HepG2 (cell line): ENCODE measurements around the gene CDK17. TPM values are rescaled to one million over a fixed set of nuclear protein-coding genes. Genes with fewer than 3 reads are reported as not detected.

Experiments used
- CREM ChIP-seq, 2 experiments: sonication (generic) in 1 of 2; formaldehyde crosslinking in 1 of 2; IDR thresholded peaks; 2 replicates each; pipeline versions ENCODE4 v1.4.0 to v1.6.1; 2016 to 2020; ENCODE audit warnings: antibody characterized with exemption in 1 of 2, mild to moderate bottlenecking in 1 of 2, missing genetic modification reagents in 1 of 2
- DDIT3 ChIP-seq: sonication (generic); formaldehyde crosslinking; IDR thresholded peaks from 2 replicates; pipeline ENCODE4 v1.4.0; 2020; ENCODE audit warnings: mild to moderate bottlenecking, missing genetic modification reagents
- ELF3 ChIP-seq: IDR thresholded peaks from 2 replicates; pipeline ENCODE4 v1.6.1; 2016; ENCODE audit warnings: missing genetic modification reagents, missing compliant biosample characterization
- FOXJ3 ChIP-seq: sonication (generic); formaldehyde crosslinking; IDR thresholded peaks from 2 replicates; pipeline ENCODE4 v1.4.0; 2020; ENCODE audit warnings: missing genetic modification reagents, mild to moderate bottlenecking, borderline replicate concordance
- HNRNPL ChIP-seq: fragments of 200-400 bp; formaldehyde crosslinking; IDR thresholded peaks from 2 replicates; pipeline ENCODE4 v1.6.1; 2017; ENCODE audit warnings: mild to moderate bottlenecking, low read depth, low read length
- KLF11 ChIP-seq: IDR thresholded peaks from 2 replicates; pipeline ENCODE4 v1.6.1; 2016; ENCODE audit warnings: missing compliant biosample characterization
- KMT2B ChIP-seq: IDR thresholded peaks from 2 replicates; pipeline ENCODE4 v1.6.1; 2016; ENCODE audit warnings: missing genetic modification reagents, missing compliant biosample characterization
- NFRKB ChIP-seq: fragments of 450-650 bp; IDR thresholded peaks from 2 replicates; pipeline ENCODE4 v1.6.1; 2017
- NR2F2 ChIP-seq: IDR thresholded peaks from 2 replicates; pipeline ENCODE4 v1.6.1; 2012; ENCODE audit warnings: low read depth, inconsistent platforms, borderline replicate concordance
- NR3C1 ChIP-seq: sonication (generic); formaldehyde crosslinking; IDR thresholded peaks from 2 replicates; pipeline ENCODE4 v1.4.0; 2020; ENCODE audit warnings: missing genetic modification reagents
- NRL ChIP-seq: sonication (generic); formaldehyde crosslinking; IDR thresholded peaks from 2 replicates; pipeline ENCODE4 v1.5.0; 2020; ENCODE audit warnings: missing genetic modification reagents, mild to moderate bottlenecking, moderate library complexity, borderline replicate concordance
- PATZ1 ChIP-seq: sonication (generic); formaldehyde crosslinking; IDR thresholded peaks from 2 replicates; pipeline ENCODE4 v1.4.0; 2020; ENCODE audit warnings: missing genetic modification reagents
- PBX2 ChIP-seq: IDR thresholded peaks from 2 replicates; pipeline ENCODE4 v1.6.1; 2016; ENCODE audit warnings: control low read depth
- PHF20 ChIP-seq: sonication (generic); formaldehyde crosslinking; IDR thresholded peaks from 2 replicates; pipeline ENCODE4 v1.5.0; 2020; ENCODE audit warnings: mild to moderate bottlenecking, missing genetic modification reagents
- SOX6 ChIP-seq, 2 experiments: fragments of 450-650 bp in 1 of 2; sonication (generic) in 1 of 2; formaldehyde crosslinking in 1 of 2; IDR thresholded peaks; 2 replicates each; pipeline versions ENCODE4 v1.4.0 to v1.6.1; 2017 to 2020; ENCODE audit warnings: antibody characterized with exemption in 1 of 2, mild to moderate bottlenecking in 1 of 2, missing genetic modification reagents in 1 of 2
- SPEN ChIP-seq: sonication (generic); formaldehyde crosslinking; IDR thresholded peaks from 2 replicates; pipeline ENCODE4 v1.5.1; 2020; ENCODE audit warnings: low read depth, mild to moderate bottlenecking, missing genetic modification reagents
- TAF1 ChIP-seq: sonication (generic); formaldehyde crosslinking; IDR thresholded peaks from 2 replicates; pipeline ENCODE4 v1.4.0; 2020; ENCODE audit warnings: missing genetic modification reagents
- ZBTB3 ChIP-seq: sonication (generic); formaldehyde crosslinking; IDR thresholded peaks from 2 replicates; pipeline ENCODE4 v1.4.0; 2020; ENCODE audit warnings: low read depth, mild to moderate bottlenecking, moderate library complexity, missing genetic modification reagents, borderline replicate concordance
- ZC3H13 ChIP-seq: sonication (generic); formaldehyde crosslinking; IDR thresholded peaks from 2 replicates; pipeline ENCODE4 v1.8.1; 2023; ENCODE audit warnings: mild to moderate bottlenecking, missing genetic modification reagents, moderate library complexity
- ZFY ChIP-seq: sonication (generic); formaldehyde crosslinking; IDR thresholded peaks from 2 replicates; pipeline ENCODE4 v1.4.0; 2020; ENCODE audit warnings: missing genetic modification reagents
- ZKSCAN8 ChIP-seq: IDR thresholded peaks from 2 replicates; pipeline ENCODE4 v1.6.1; 2016; ENCODE audit warnings: borderline replicate concordance, missing genetic modification reagents, missing compliant biosample characterization
- ZNF274 ChIP-seq: sonication (generic); formaldehyde crosslinking; IDR thresholded peaks from 2 replicates; pipeline ENCODE4 v1.5.1; 2020; ENCODE audit warnings: mild to moderate bottlenecking, missing genetic modification reagents
- ZNF30 ChIP-seq: sonication (generic); formaldehyde crosslinking; IDR thresholded peaks from 2 replicates; pipeline ENCODE4 v1.5.0; 2020; ENCODE audit warnings: mild to moderate bottlenecking, missing genetic modification reagents
- ZNF432 ChIP-seq: sonication (generic); formaldehyde crosslinking; IDR thresholded peaks from 2 replicates; pipeline ENCODE4 v1.5.0; 2020; ENCODE audit warnings: missing genetic modification reagents, mild to moderate bottlenecking, borderline replicate concordance
- ZNF556 ChIP-seq: sonication (generic); formaldehyde crosslinking; IDR thresholded peaks from 2 replicates; pipeline ENCODE4 v1.4.0; 2020; ENCODE audit warnings: mild to moderate bottlenecking, missing genetic modification reagents, borderline replicate concordance
- ZNF557 ChIP-seq: sonication (generic); formaldehyde crosslinking; IDR thresholded peaks from 2 replicates; pipeline ENCODE4 v1.4.0; 2020; ENCODE audit warnings: missing genetic modification reagents
- ZNF564 ChIP-seq: sonication (generic); formaldehyde crosslinking; IDR thresholded peaks from 2 replicates; pipeline ENCODE4 v1.8.1; 2023; ENCODE audit warnings: mild to moderate bottlenecking, missing genetic modification reagents
- ZNF639 ChIP-seq: conservative IDR thresholded peaks from 2 replicates; pipeline ENCODE4 v1.6.1; 2018; ENCODE audit warnings: missing genetic modification reagents
- ZNF777 ChIP-seq: sonication (generic); formaldehyde crosslinking; IDR thresholded peaks from 2 replicates; pipeline ENCODE4 v1.4.0; 2020; ENCODE audit warnings: missing genetic modification reagents
- polyA plus RNA-seq, 8 experiments: library from polyadenylated mRNA; depleted of rRNA in 3 of 8; stranded (reverse) in 7 of 8; unstranded in 1 of 8; fragments of >200 nt; fragmentation: Illumina TruSeq in 4 of 8; extraction: Trizol in 4 of 8; gene quantifications; 2 replicates each; pipeline versions ENCODE4 v1.2.1 to v1.2.3, GENCODE V29; 2011 to 2016; ENCODE audit warnings: low read depth in 4 of 8, missing spikeins in 1 of 8, mixed read lengths in 1 of 8; ENCODE audit not compliant: insufficient read depth in 1 of 8
- total RNA-seq, 5 experiments: library from RNA; depleted of rRNA; stranded (reverse); fragments of >200 nt; fragmentation: Illumina TruSeq; extraction: Trizol; gene quantifications; 2 replicates each; pipeline ENCODE4 v1.2.3, GENCODE V29; 2016; ENCODE audit warnings: low read depth in 1 of 5

The CDK17 gene
- total and polyA plus RNA-seq, 2 of the 13 experiments (the other 11 are each of a cell fraction or from before 2014, with no cell fraction given) = 9.9 to 22.3 TPM

- TF ChIP-seq PHF20 (CRISPR knock-in tag) = no peak
- TF ChIP-seq NRL (CRISPR knock-in tag) = no peak
- TF ChIP-seq NR2F2 = peak; percentile 68; the same call in 1 of the 2 replicates
- no peak for TF ChIP-seq ZFY (CRISPR knock-in tag)
- TF ChIP-seq ZNF777 (CRISPR knock-in tag) = no peak
- TF ChIP-seq ZNF557 = 0 out of 2 replicates have a peak, but pooled peaks have one; percentile 38
- TF ChIP-seq ZKSCAN8 = 0 out of 2 replicates have a peak, but pooled peaks have one; percentile 65
- TF ChIP-seq FOXJ3 (CRISPR knock-in tag) = peak; percentile 68; the same call in 1 of the 2 replicates
- TF ChIP-seq TAF1 (CRISPR knock-in tag) = no peak
- no peak for TF ChIP-seq KMT2B (CRISPR knock-in tag)
- no peak for TF ChIP-seq ZC3H13 (CRISPR knock-in tag)
- no peak for TF ChIP-seq PBX2 (CRISPR knock-in tag)
- no peak for TF ChIP-seq ZNF564 (CRISPR knock-in tag)
- no peak for TF ChIP-seq ZNF274 (CRISPR knock-in tag)
- no peak for TF ChIP-seq HNRNPL
- TF ChIP-seq NFRKB = no peak
- no peak for TF ChIP-seq ZNF30
- TF ChIP-seq SPEN = peak; percentile 26; the same call in 1 of the 2 replicates
- no peak for TF ChIP-seq NR3C1 (CRISPR knock-in tag)
- no peak for TF ChIP-seq SOX6 (IDR thresholded peaks at IDR 0.05)
- TF ChIP-seq SOX6 (CRISPR knock-in tag; IDR thresholded peaks at IDR 0.05) = peak; percentile 76; the same call in 1 of the 2 replicates
- 0 out of 2 replicates have a peak, but pooled peaks have one; percentile 48 for TF ChIP-seq PATZ1 (CRISPR knock-in tag)
- no peak for TF ChIP-seq KLF11 (CRISPR knock-in tag)
- TF ChIP-seq CREM (IDR thresholded peaks at IDR 0.05) = peak; percentile 78
- no peak for TF ChIP-seq CREM (CRISPR knock-in tag; IDR thresholded peaks at IDR 0.05)
- peak; percentile 64; the same call in 1 of the 2 replicates for TF ChIP-seq ZNF556 (CRISPR knock-in tag)
- TF ChIP-seq ZNF639 (CRISPR knock-in tag) = no peak
- TF ChIP-seq DDIT3 (CRISPR knock-in tag) = no peak
- 0 out of 2 replicates have a peak, but pooled peaks have one; percentile 80 for TF ChIP-seq ZBTB3 (CRISPR knock-in tag)
- no peak for TF ChIP-seq ZNF432
- peak; percentile 85 for TF ChIP-seq ELF3
Observed at GRCh38 chr12:96263449-96263902, 136.8 kb downstream of the CDK17 start (continued).
